Globus pallidus (tissue), 1 donor: ENCODE data around the gene CDON.
A peak's percentile ranks its signal among the peaks of the same experiment; 100 is the strongest.

Experiments
- DNase-seq: peaks from one replicate; pipeline ENCODE4 v3.0.0-alpha.2; 2015; ENCODE audit warnings: low spot score

CDON gene

GRCh38 chr11:126083829-126084607 lies 21.4 kb upstream of the CDON start:
- no peak for DNase-seq

GRCh38 chr11:126082251-126083109 lies 19.8 kb upstream of the CDON start:
- DNase-seq = peak; percentile 68

DNA sequence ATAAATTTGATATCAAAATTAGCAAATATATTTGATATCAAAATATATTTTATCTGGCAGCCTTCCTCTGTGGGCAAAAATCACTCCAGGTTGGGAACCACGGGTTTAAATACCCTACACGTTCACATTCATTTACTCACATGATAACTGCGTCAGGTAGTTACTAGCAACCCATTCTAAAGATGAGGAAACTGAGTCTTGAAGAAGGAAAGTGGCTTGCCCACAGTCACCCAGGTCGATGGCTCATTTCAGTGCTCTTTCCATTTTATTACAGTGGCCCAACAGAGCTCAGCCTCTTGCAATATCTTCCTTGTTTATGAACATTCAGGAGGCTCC lies 19.2 kb upstream of the CDON start:
- no peak for DNase-seq

DNA sequence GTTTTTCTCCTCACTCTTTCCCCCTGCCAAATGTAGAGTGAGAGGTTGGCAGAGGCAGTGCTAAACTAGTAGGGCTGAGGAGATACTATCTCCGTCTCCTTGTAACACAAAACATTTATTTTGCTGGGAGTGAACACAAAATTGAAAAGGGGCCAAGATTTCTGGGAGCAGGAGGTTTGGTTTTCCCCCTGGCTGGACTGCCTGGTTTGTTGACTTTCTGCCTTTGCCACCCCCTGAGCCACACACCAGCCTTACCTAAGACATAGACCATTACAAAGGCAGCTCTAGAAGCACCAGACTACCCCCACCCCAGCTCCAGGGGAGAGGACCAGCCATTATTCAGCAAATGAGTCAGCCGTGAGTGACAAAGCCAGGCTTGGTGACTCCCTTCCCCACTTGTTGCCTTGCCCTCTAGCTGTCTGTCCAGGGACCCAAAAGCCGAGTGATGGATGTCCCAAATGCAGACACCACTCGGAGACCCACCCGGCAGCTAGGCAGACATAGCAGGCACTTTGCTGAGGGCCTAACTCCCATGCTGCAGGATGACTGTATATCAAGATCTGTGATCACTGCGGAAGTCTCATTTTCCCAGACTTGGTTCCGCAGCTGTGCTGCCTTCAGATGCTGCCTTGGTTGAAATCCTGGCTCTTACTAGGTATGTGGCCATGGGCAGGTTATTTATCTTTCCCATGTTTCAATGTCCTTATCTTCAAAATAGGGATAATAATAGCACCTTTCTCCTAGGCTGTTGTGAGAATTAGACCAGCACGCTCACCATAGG lies 17.7 kb upstream of the CDON start:
- DNase-seq = no peak

DNA sequence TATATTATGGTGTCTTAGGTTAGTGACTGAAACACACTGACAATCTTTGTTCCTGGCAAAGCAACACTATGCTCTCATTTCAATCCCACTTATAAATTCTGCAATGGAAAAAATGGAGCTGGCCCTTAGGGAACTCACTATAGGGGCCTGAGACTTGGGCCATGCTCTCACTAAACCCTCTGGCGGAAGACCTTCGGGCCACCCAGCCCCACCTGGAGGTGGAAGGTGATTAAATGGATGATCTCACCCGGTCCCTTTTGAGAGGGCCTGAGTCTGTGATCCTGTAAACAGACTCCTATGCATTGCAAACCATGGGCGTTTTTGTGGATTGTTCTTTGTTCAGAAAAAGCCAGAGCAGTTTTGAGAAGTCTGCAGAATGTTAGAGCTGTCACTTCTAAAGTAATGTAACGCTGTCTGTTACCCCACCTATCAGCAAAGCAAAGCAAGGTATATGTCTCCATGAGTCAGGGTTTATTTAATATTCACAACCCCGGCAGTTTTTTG lies 17.0 kb upstream of the CDON start:
- no peak for DNase-seq

DNA sequence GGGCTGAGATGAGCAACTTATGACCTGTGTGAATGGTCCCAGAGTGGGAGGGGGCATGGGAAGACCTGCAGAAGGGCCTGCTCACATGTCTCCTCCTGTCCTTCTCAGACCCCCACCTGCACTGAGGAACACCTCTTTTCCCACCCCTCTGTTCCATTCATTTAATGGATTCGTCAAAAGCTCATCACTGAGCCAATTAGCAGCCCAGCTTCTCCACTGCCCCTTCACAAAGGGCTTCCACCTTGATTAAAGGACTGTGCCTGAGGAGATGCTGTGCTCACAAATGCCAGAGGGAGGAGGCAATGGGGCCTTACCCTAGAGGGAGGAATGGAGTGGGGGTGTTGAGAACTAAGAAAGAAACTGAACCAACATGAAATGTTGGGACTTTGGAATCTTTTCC lies 14.0 kb upstream of the CDON start:
- no peak for DNase-seq

DNA sequence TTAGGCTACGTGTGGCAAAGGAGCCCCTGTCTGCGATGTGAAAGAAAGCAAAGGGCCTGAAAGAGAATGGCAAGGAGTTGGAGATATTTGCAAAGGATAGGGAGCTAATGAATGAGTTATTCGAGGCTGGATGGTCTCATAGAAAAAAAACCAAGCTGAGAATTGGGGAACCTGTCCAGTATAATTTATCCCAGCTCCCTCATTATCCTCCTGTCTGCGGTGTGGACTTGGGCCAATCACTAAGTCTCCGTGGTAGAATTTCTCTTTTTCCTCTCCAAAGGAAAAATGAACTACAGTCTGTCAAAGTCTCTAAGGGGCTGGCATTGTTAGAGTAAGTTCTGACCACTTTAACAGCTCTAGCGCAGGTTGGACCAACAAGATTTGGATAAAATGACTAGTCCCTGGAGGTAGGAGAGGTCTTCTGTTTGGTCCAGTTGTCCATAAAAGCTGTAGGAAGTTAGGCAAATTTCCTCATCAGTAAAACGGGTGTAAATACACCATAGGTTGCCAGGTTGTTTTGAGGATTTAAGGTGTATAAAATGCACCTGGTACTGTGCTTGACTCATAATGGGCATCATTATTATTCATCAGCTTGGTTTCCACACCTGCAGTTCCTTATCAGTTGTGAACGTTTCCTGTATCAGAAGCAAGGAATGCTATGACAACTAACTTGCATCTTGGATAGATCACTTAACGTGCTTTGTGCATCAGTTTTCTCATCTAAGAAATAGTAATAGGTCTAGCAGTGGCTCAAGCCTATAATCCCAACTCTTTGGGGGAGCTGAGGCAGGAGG lies 10.3 kb upstream of the CDON start:
- no peak for DNase-seq

DNA sequence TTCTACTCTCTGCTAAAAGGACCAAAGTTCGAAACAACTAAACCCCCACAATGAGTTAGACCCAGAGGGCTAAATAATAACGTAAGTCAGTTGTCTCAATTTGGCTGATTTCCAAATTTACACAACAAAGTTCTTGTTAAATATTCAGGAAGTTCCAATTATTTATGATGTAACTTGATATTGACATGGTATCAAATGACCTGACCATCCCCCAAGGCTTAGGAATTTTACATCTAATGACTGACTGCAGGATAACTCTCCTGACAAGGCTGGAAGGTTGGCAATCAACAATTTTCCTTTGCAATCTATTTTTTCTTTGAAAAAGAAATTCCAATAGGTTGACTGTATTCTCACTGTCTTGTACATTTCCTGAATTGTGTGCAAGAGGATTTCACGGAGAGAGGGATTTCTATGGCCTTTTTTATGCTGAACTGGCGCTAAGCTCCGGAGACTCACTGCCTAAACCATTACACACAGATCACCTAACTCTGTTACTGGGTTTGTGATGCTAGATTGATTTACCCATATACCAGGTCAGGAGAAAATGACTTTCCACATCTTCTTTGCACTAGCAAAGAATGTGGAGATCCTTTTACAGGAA lies 9.6 kb upstream of the CDON start:
- DNase-seq = no peak

DNA sequence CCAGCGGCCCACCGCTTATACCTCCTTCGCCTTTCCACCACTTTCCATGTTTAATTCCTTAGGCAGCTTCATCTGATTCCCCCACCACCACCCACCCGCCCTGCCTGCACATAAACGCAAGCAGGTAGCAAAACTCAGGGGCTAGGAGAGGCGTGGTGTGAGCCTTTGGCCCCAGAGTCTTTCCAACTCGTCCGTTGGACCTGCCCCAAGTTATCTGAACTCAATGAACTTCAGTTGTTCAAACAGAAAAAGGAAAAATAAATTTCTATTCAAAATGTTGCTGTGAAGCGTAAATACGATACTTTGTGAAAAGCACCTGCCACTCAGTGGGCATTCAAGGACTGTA lies 814 bp upstream of the CDON start:
- no peak for DNase-seq

GRCh38 chr11:126061707-126062678 lies 673 bp downstream of the CDON start:
- DNase-seq = peak; percentile 31

GRCh38 chr11:126060757-126061171 lies 1.9 kb downstream of the CDON start:
- DNase-seq = no peak

- no peak for DNase-seq
Measured at GRCh38 chr11:126059238-126059781, 3.4 kb downstream of the CDON start.

DNA sequence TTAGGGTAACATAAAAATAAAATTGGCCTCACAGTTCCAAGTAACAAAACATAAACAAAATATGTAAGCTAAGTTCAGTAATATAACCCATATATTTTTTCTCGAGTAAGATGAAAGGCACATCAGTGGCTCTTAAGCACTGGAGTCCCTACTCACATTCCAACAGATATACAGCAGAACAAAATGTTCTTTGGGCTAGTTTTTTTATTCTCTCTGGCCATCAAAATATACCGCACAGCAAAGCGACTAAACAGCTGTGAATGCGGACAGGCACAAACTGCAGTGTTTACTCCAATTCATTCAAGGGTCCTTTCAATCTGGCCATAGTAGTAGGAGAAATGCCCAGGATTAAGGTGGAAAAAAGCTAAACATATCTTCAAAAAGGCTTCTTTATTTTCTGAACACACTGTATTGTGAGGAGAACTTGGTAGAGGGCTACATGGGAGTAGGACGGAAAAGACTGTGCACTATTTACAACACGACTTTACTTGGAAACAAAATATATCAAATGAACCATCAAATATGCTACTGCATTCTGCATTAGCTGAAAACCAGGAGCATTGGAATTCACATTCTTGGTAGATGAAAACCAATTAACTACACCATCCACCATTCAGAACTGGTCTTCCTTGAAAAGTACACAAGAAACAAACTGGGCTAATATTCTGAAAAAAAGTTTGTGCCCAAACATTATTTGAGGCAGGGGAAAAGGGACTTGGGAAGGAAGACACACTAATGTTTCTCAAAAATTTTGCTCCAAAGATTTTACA lies 4.4 kb downstream of the CDON start:
- DNase-seq = no peak

DNA sequence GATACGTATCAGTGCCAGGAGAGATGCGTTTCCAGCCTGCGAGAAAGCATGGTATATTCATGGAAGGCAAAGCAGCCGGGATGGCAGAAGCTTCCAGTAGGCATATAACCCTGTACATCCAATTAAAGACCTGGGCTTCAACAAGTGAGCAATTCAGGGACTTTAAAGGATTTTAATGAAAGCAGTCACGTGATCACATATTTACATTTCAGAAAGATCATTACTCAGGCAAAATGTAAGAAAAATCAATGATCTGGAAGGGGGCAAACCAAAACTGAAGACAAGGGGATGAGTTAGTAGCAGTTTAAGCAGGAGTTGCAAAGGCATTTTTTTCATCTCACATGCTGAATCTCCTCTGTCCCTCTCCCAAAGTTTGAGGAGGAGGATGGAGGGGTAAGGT lies 7.8 kb downstream of the CDON start:
- DNase-seq = no peak

DNA sequence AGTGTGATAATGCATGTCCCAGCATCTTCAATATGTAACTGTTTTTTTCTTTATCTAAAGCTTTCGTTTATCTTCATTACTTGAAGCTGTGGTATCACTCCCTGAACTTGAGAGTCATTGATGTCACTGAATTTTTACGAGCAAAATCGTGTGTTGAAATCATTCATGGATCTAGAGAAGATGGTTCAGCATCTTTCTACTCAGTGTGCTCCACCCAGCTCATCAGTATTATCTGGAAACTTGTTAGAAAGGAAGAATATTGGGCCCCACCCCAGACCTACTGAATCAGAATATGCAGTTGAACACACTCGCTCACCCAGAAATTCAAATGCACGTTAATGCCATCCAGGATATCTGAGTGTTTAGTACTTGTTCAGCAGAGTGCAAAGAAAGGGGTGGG lies 8.3 kb downstream of the CDON start:
- no peak for DNase-seq

GRCh38 chr11:126053415-126054286 lies 9.0 kb downstream of the CDON start:
- DNase-seq = no peak

GRCh38 chr11:126051117-126051516 lies 11.5 kb downstream of the CDON start:
- no peak for DNase-seq

DNA sequence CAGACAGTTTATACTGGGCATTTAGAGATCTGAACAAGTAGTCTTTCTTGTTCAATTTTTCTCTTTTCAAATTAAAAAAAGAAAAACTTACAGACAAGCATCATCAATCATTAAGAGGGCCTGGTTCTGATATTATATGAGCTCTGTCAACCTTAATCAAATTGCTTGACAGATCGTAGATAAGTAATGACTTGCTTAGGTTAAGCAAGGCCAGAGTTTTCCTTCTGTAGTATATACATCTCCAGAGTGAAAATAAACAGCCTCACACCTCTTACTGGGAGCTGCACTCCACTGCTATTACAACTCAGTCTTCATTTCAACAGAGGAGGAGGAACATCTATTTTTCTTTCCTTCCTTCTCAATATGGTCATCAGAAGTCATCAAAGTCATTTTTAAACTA lies 13.5 kb downstream of the CDON start:
- no peak for DNase-seq
